Testis (tissue), 3 donors: ENCODE results near the gene ANXA6. TPM values are rescaled to one million over a fixed set of nuclear protein-coding genes. Genes with fewer than 3 reads are reported as not detected.
A peak's percentile ranks its signal among the peaks of the same experiment; 100 is the strongest.

Source experiments
- DNase-seq: peaks from one replicate; pipeline ENCODE4 v3.0.0-alpha.2; 2019
- H3K27ac ChIP-seq, 2 donors: fragments of 200-600 bp; sonication (generic); one replicate each; pipeline ENCODE4 v1.5.1; 2019
- H3K27me3 ChIP-seq: fragments of 200-600 bp; sonication (generic); one replicate; pipeline ENCODE4 v1.5.1; 2019
- H3K36me3 ChIP-seq: fragments of 200-600 bp; sonication (generic); one replicate; pipeline ENCODE4 v1.5.1; 2017; ENCODE audit warnings: low read depth; ENCODE audit errors: missing control alignments
- H3K4me1 ChIP-seq: fragments of 200-600 bp; sonication (generic); one replicate; pipeline ENCODE4 v1.5.1; 2019
- H3K4me3 ChIP-seq, 2 donors: fragments of 200-600 bp; sonication (generic); one replicate each; pipeline ENCODE4 v1.5.1; 2017 to 2019
- H3K9me3 ChIP-seq: fragments of 200-600 bp; sonication (generic); one replicate; pipeline ENCODE4 v1.5.1; 2017
- CTCF ChIP-seq, 3 experiments: fragments of 450-650 bp in 2 of 3; fragments of 200-600 bp in 1 of 3; sonication (generic) in 1 of 3; IDR thresholded peaks; one replicate each; pipeline ENCODE4 v1.5.1; 2016 to 2019; ENCODE audit warnings: antibody characterized with exemption in 3 of 3, mild to moderate bottlenecking in 2 of 3, moderate library complexity in 1 of 3
- POLR2A ChIP-seq: fragments of 450-650 bp; IDR thresholded peaks from one replicate; pipeline ENCODE4 v1.6.1; 2017; ENCODE audit warnings: antibody characterized with exemption, mild to moderate bottlenecking, moderate library complexity
- WGBS, 2 donors: methylation state at CpG; one replicate each; pipeline ENCODE4 v1.1.5; 2018; 5-methylcytosine and 5-hydroxymethylcytosine counted together
- intact Hi-C: fragments of 100-400 bp; cut with DNase I; formaldehyde crosslinking; loops from one replicate; pipeline ENCODE4 v1.15.1; 2023; ENCODE audit warnings: low total_unique reads
- polyA plus RNA-seq: library from polyadenylated mRNA; stranded (reverse); fragments of 350-450 nt; fragmentation: Illumina TruSeq; extraction: RNeasy Lipid Tissue Mini Kit (QIAGEN cat#74804); gene quantifications from one replicate; pipeline ENCODE4 v1.2.3, GENCODE V29; 2014; ENCODE audit warnings: low read depth, low replicate concordance; ENCODE audit not compliant: insufficient read depth
- total RNA-seq, 2 donors: library from RNA; depleted of rRNA; stranded (reverse); fragments of >200 nt; gene quantifications; one replicate each; pipeline ENCODE4 v1.2.3, GENCODE V29; 2016

Gene ANXA6
- total and polyA plus RNA-seq, 3 donors from 2014 or later: 116 to 180 (median 152) TPM

GRCh38 chr5:151067632-151068432 is 89.7 kb downstream of the ANXA6 start:
- Histone ChIP-seq H3K9me3 (no peaks in the 10 kb centered on the region), H3K36me3 (no peaks in the 10 kb centered on the region), H3K4me3 (no peak overlapping the region), H3K27ac (peak overlapping the region in 1 of 2 donors; percentile 4), H3K4me1 (peaks cover 36% of the 10 kb centered on the region), H3K27me3 (no peaks in the 10 kb centered on the region)
- intact Hi-C loops: no loop called here
- 76 to 80% methylated on average over 14 of the region's 14 CpGs for WGBS, 2 donors
- no peak for DNase-seq
- no peak for TF ChIP-seq CTCF (IDR thresholded peaks at IDR 0.05)

DNA sequence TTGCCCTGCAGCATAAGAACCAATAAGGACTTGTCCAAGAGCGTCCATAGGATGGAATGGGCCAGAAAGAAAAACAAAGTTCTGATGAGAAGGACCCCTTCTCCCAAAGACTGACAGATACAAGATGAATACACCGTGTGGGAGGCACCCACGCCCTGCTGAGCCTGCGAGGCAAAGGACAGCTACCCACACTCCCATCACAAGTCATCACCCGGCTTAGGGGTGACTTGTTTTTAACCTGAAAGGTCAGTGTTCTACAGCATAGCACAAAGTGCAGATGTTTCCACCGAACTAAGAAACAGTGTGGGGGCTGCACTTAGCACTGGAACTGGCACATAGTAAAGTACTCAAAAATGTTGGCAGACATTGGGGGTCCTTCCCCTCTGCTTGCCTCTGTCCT is 90.7 kb downstream of the ANXA6 start:
- Histone ChIP-seq H3K27ac (no peak overlapping the region), H3K9me3 (no peaks in the 10 kb centered on the region), H3K4me3 (no peak overlapping the region), H3K4me1 (peaks cover 41% of the 10 kb centered on the region), H3K36me3 (no peaks in the 10 kb centered on the region), H3K27me3 (no peaks in the 10 kb centered on the region)
- intact Hi-C loops: no loop called here
- no peak for DNase-seq
- 72 to 86% methylated on average over 6 of the region's 6 CpGs for WGBS, 2 donors
- TF ChIP-seq POLR2A (no peak), CTCF (IDR thresholded peaks at IDR 0.05) (no peak)

DNA sequence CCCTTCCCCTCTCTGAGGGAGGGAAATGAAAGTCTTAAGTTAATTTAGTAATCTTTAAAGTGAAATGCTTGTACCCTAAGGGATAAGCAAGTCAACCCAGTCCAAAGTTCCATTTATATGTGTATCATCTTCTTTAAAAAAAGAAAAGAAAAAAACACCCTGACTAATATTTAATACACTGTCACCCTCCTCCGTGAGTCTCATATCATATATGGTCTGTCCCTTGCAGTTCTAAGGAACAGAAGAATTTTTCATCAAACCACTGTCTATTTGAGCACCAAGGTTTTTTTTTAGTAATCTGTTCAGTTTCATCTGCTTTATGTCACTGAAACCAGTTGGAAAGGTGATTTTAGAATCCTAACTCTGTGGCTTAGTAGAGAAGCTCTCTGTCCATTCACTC is 92.0 kb downstream of the ANXA6 start:
- no peak for TF ChIP-seq CTCF (IDR thresholded peaks at IDR 0.05)
- no peak for TF ChIP-seq POLR2A
- Histone ChIP-seq H3K4me1 (peaks cover 41% of the 10 kb centered on the region), H3K27me3 (no peaks in the 10 kb centered on the region), H3K9me3 (no peaks in the 10 kb centered on the region), H3K36me3 (no peaks in the 10 kb centered on the region), H3K27ac (no peak overlapping the region), H3K4me3 (no peak overlapping the region)
- DNase-seq: no peak
- WGBS, 2 donors: 87 to 97% methylated on average over 1 of the region's 1 CpG
- intact Hi-C loops: no loop called here

DNA sequence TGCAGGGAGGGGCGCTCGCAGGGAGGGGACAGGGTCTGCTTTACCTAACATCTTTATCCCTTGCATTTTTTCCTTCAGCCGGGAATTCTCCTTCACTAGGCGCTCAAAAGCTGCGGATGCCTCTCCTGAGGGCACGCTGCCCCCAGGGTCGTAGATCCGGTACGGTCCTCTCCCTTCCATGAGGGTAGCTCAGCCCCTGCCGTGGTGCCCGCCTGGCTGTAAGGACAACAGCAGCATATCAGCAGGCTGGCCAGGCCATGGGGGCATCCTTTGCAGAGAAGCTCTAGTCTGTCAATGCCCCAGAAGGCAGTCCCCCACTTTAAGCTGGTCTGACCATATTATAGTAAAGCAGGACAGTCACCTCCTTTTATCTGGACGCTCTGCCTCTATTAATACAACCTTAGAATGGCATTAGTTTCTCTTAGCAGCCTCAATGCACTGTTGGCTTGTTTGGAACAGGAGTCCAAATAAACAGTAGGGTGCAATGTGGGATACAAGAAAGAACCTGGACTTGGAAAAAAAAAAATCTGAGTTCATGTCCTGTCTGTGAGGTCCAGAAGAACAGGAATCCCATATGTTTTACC is 92.6 kb downstream of the ANXA6 start:
- no peaks in the 10 kb centered on the region for H3K9me3 ChIP-seq
- H3K27ac ChIP-seq: no peak overlapping the region
- no peak for TF ChIP-seq CTCF (IDR thresholded peaks at IDR 0.05)
- no peak for TF ChIP-seq POLR2A
- intact Hi-C loops: no loop called here
- H3K4me3 ChIP-seq: no peak overlapping the region
- DNase-seq: no peak
- H3K36me3 ChIP-seq: no peaks in the 10 kb centered on the region
- no peaks in the 10 kb centered on the region for H3K27me3 ChIP-seq
- H3K4me1 ChIP-seq: peaks cover 41% of the 10 kb centered on the region
- 92 to 96% methylated on average over 7 to 12 of the region's 12 CpGs for WGBS, 2 donors
